ENCODE data around the gene ORC5. TPM values are rescaled to one million over a fixed set of nuclear protein-coding genes. Genes with fewer than 3 reads are reported as not detected.

Gene ORC5
- total RNA-seq, 3 donors from 2014 or later (not counting 1 experiment from before 2014, with no cell fraction given) = 7.3 to 13.6 (median 11.8) TPM

- no peaks in the 10 kb centered on the region for H3K36me3 ChIP-seq (ENCODE audit: control insufficient read depth, insufficient read depth, low read length)
- WGBS (ENCODE audit: insufficient coverage) = 76% methylated on average over 4 of the region's 4 CpGs
- no peaks in the 10 kb centered on the region for H3K27me3 ChIP-seq (ENCODE audit: control insufficient read depth, insufficient read depth, low read length)
- H3K4me3 Mint-ChIP-seq = no peak overlapping the region
- H3K4me1 Mint-ChIP-seq = no peaks in the 10 kb centered on the region
- no peak overlapping the region for H3K27ac ChIP-seq (ENCODE audit: low read length)
- peak in 1 of 2 donors; percentile 5 for DNase-seq
- H3K9me3 ChIP-seq (ENCODE audit: control insufficient read depth, insufficient read depth, low read length) = no peaks in the 10 kb centered on the region
- no peak for ATAC-seq
- H3K27ac Mint-ChIP-seq = no peak overlapping the region
- no peaks in the 10 kb centered on the region for H3K4me1 ChIP-seq (ENCODE audit: control insufficient read depth, insufficient read depth, low read length)
- TF ChIP-seq CTCF (IDR thresholded peaks at IDR 0.05) = no peak
- H3K9me3 Mint-ChIP-seq = peaks cover 0 to 2% of the 10 kb centered on the region in 2 donors
- no peaks in the 10 kb centered on the region for H3K36me3 Mint-ChIP-seq
- peaks cover 4 to 8% of the 10 kb centered on the region in 2 donors for H3K27me3 Mint-ChIP-seq (ENCODE audit: low read depth in 2 of 2)
- intact Hi-C loops (cut with micrococcal nuclease) = no loop called here
- H3K4me3 ChIP-seq (ENCODE audit: low read length) = no peak overlapping the region
Measured at GRCh38 chr7:104252409-104253134, 44.8 kb upstream of the ORC5 start.

GRCh38 chr7:104242638-104243037 is 34.8 kb upstream of the ORC5 start:
- H3K27me3 Mint-ChIP-seq (ENCODE audit: low read depth in 2 of 2) = peaks cover 24 to 47% of the 10 kb centered on the region in 2 donors
- TF ChIP-seq CTCF (IDR thresholded peaks at IDR 0.05) = no peak
- no peak overlapping the region for H3K27ac Mint-ChIP-seq
- no peak overlapping the region for H3K4me3 Mint-ChIP-seq
- Histone ChIP-seq H3K4me1 (ENCODE audit: control insufficient read depth, insufficient read depth, low read length) (no peaks in the 10 kb centered on the region), H3K36me3 (ENCODE audit: control insufficient read depth, insufficient read depth, low read length) (no peaks in the 10 kb centered on the region), H3K4me3 (ENCODE audit: low read length) (no peak overlapping the region), H3K27ac (ENCODE audit: low read length) (no peak overlapping the region), H3K9me3 (ENCODE audit: control insufficient read depth, insufficient read depth, low read length) (no peaks in the 10 kb centered on the region), H3K27me3 (ENCODE audit: control insufficient read depth, insufficient read depth, low read length) (peaks cover 2% of the 10 kb centered on the region)
- 50% methylated on average over 1 of the region's 3 CpGs for WGBS (ENCODE audit: insufficient coverage)
- intact Hi-C loops (cut with micrococcal nuclease) = no loop called here
- no peaks in the 10 kb centered on the region for H3K4me1 Mint-ChIP-seq
- no peak for ATAC-seq
- H3K36me3 Mint-ChIP-seq = no peaks in the 10 kb centered on the region
- no peaks in the 10 kb centered on the region for H3K9me3 Mint-ChIP-seq
- no peak for DNase-seq

- WGBS (ENCODE audit: insufficient coverage) = 91% methylated on average over 4 of the region's 4 CpGs
- ATAC-seq = no peak
- Histone ChIP-seq H3K4me3 (ENCODE audit: low read length) (no peak overlapping the region), H3K27ac (ENCODE audit: low read length) (no peak overlapping the region), H3K36me3 (ENCODE audit: control insufficient read depth, insufficient read depth, low read length) (no peaks in the 10 kb centered on the region), H3K4me1 (ENCODE audit: control insufficient read depth, insufficient read depth, low read length) (no peaks in the 10 kb centered on the region), H3K9me3 (ENCODE audit: control insufficient read depth, insufficient read depth, low read length) (no peaks in the 10 kb centered on the region), H3K27me3 (ENCODE audit: control insufficient read depth, insufficient read depth, low read length) (peaks cover 2% of the 10 kb centered on the region)
- TF ChIP-seq CTCF (IDR thresholded peaks at IDR 0.05) = no peak
- no peaks in the 10 kb centered on the region for H3K4me1 Mint-ChIP-seq
- intact Hi-C loops (cut with micrococcal nuclease) = no loop called here
- H3K36me3 Mint-ChIP-seq = no peaks in the 10 kb centered on the region
- no peak overlapping the region for H3K4me3 Mint-ChIP-seq
- no peak for DNase-seq
- no peak overlapping the region for H3K27ac Mint-ChIP-seq
- H3K9me3 Mint-ChIP-seq = no peaks in the 10 kb centered on the region
- H3K27me3 Mint-ChIP-seq (ENCODE audit: low read depth in 2 of 2) = peaks cover 25 to 47% of the 10 kb centered on the region in 2 donors
Measured at GRCh38 chr7:104241538-104242209, 33.9 kb upstream of the ORC5 start.

Data from natural killer cell (primary cell).